H9 (cell line): Measurements from ENCODE around the gene PGAP6. TPM values are rescaled to one million over a fixed set of nuclear protein-coding genes. Genes with fewer than 3 reads are reported as not detected.
"Not testable (repeated sequence)": the region's sequence is repeated elsewhere in the genome, so short reads cannot be mapped to it uniquely, and the experiment has no call there.

Experiments used
- DNase-seq: peaks from one replicate; pipeline ENCODE4 v3.0.0-alpha.2; 2017
- H2AFZ ChIP-seq: one replicate; pipeline ENCODE4 v1.6.1; 2013; ENCODE audit warnings: mild to moderate bottlenecking, low read length, control low read depth, moderate library complexity
- H2AK5ac ChIP-seq: 2 replicates; pipeline ENCODE4 v1.6.1; 2013; ENCODE audit warnings: low read length, control low read depth, mixed read lengths; ENCODE audit not compliant: insufficient read length
- H2BK120ac ChIP-seq: one replicate; pipeline ENCODE4 v1.6.1; 2013; ENCODE audit warnings: low read depth, mild to moderate bottlenecking, low read length, control low read depth, inconsistent platforms; ENCODE audit not compliant: poor library complexity, severe bottlenecking
- H2BK12ac ChIP-seq: 2 replicates; pipeline ENCODE4 v1.6.1; 2013; ENCODE audit warnings: low read length, control low read depth, mixed read lengths, low read depth; ENCODE audit not compliant: insufficient read length
- H2BK15ac ChIP-seq: 2 replicates; pipeline ENCODE4 v1.6.1; 2013; ENCODE audit warnings: low read depth, low read length, control low read depth
- H2BK20ac ChIP-seq: one replicate; pipeline ENCODE4 v1.6.1; 2013; ENCODE audit warnings: low read depth, mild to moderate bottlenecking, low read length, control low read depth, inconsistent platforms; ENCODE audit not compliant: poor library complexity, severe bottlenecking
- H2BK5ac ChIP-seq: 2 replicates; pipeline ENCODE4 v1.6.1; 2013; ENCODE audit warnings: low read length, control low read depth, mixed read lengths; ENCODE audit not compliant: insufficient read length
- H3K14ac ChIP-seq: 2 replicates; pipeline ENCODE4 v1.6.1; 2013; ENCODE audit warnings: low read length, control low read depth; ENCODE audit not compliant: insufficient read depth
- H3K18ac ChIP-seq: 2 replicates; pipeline ENCODE4 v1.6.1; 2013; ENCODE audit warnings: low read depth, mild to moderate bottlenecking, mixed read lengths, low read length, control low read depth; ENCODE audit not compliant: insufficient read length
- H3K23ac ChIP-seq: 2 replicates; pipeline ENCODE4 v1.6.1; 2013; ENCODE audit warnings: low read length, control low read depth, mixed read lengths, low read depth; ENCODE audit not compliant: insufficient read length
- H3K23me2 ChIP-seq: 2 replicates; pipeline ENCODE4 v1.6.1; 2013; ENCODE audit warnings: low read depth, mild to moderate bottlenecking, mixed read lengths, low read length, control low read depth; ENCODE audit not compliant: insufficient read length, poor library complexity, severe bottlenecking
- H3K27ac ChIP-seq: 2 replicates; pipeline ENCODE4 v1.5.1; 2013; ENCODE audit warnings: low read length, control low read depth, mixed read lengths, low read depth; ENCODE audit not compliant: insufficient read length
- H3K27me3 ChIP-seq: 2 replicates; pipeline ENCODE4 v1.6.1; 2013; ENCODE audit warnings: low read length, control low read depth, inconsistent platforms; ENCODE audit not compliant: insufficient read depth
- H3K4ac ChIP-seq: 2 replicates; pipeline ENCODE4 v1.6.1; 2013; ENCODE audit warnings: low read depth, mild to moderate bottlenecking, control low read depth, inconsistent platforms, low read length, moderate library complexity
- H3K4me1 ChIP-seq: 2 replicates; pipeline ENCODE4 v1.6.1; 2013; ENCODE audit warnings: low read length, control low read depth, inconsistent platforms; ENCODE audit not compliant: insufficient read depth
- H3K4me2 ChIP-seq: 2 replicates; pipeline ENCODE4 v1.6.1; 2013; ENCODE audit warnings: low read length, control low read depth, mixed read lengths; ENCODE audit not compliant: insufficient read length, insufficient read depth
- H3K56ac ChIP-seq: 2 replicates; pipeline ENCODE4 v1.6.1; 2013; ENCODE audit warnings: low read depth, mild to moderate bottlenecking, mixed read lengths, low read length, control low read depth; ENCODE audit not compliant: insufficient read length
- H3K79me1 ChIP-seq: 2 replicates; pipeline ENCODE4 v1.6.1; 2013; ENCODE audit warnings: low read depth, mild to moderate bottlenecking, moderate library complexity, low read length, control low read depth, inconsistent platforms; ENCODE audit not compliant: insufficient read depth, poor library complexity, severe bottlenecking
- H3K79me2 ChIP-seq: 2 replicates; pipeline ENCODE4 v1.6.1; 2013; ENCODE audit warnings: low read length, control low read depth, inconsistent platforms; ENCODE audit not compliant: insufficient read depth
- H3K9ac ChIP-seq: 2 replicates; pipeline ENCODE4 v1.6.1; 2013; ENCODE audit warnings: low read length, control low read depth, mixed read lengths; ENCODE audit not compliant: insufficient read length; ENCODE audit errors: extremely low read depth
- H3K9me3 ChIP-seq: one replicate; pipeline ENCODE4 v1.6.1; 2013; ENCODE audit warnings: low read depth, low read length, inconsistent platforms; ENCODE audit not compliant: control insufficient read depth
- H3T11ph ChIP-seq: one replicate; pipeline ENCODE4 v1.6.1; 2013; ENCODE audit warnings: mild to moderate bottlenecking, low read length, control low read depth, inconsistent platforms
- H4K20me1 ChIP-seq: one replicate; pipeline ENCODE4 v1.6.1; 2013; ENCODE audit not compliant: control insufficient read depth, insufficient read length, insufficient read depth
- H4K5ac ChIP-seq: 2 replicates; pipeline ENCODE4 v1.6.1; 2013; ENCODE audit warnings: low read depth, mild to moderate bottlenecking, mixed read lengths, low read length, control low read depth; ENCODE audit not compliant: insufficient read length
- H4K8ac ChIP-seq: replicated peaks from 2 replicates; pipeline ENCODE4 v1.6.1; 2013; ENCODE audit warnings: low read length, control low read depth, mixed read lengths, low read depth; ENCODE audit not compliant: insufficient read length
- H4K91ac ChIP-seq: 2 replicates; pipeline ENCODE4 v1.6.1; 2013; ENCODE audit warnings: low read depth, mild to moderate bottlenecking, moderate library complexity, mixed read lengths, low read length, control low read depth; ENCODE audit not compliant: insufficient read length
- H3K27ac Mint-ChIP-seq, 3 experiments: 2 replicates in 2 of 3; 3 replicates in 1 of 3; pipeline ENCODE4 v1.8.0; 2020 to 2021; ENCODE audit warnings: mixed read lengths in 3 of 3, mild to moderate bottlenecking in 1 of 3, moderate library complexity in 1 of 3
- H3K27me3 Mint-ChIP-seq: 2 replicates; pipeline ENCODE4 v1.8.0; 2021; ENCODE audit warnings: low read depth, mild to moderate bottlenecking, moderate library complexity, mixed read lengths
- H3K36me3 Mint-ChIP-seq, 3 experiments: 2 replicates in 2 of 3; 3 replicates in 1 of 3; pipeline ENCODE4 v1.8.0; 2020 to 2021; ENCODE audit warnings: low read depth in 3 of 3, mixed read lengths in 3 of 3; ENCODE audit not compliant: insufficient read depth in 1 of 3
- H3K4me1 Mint-ChIP-seq, 2 experiments: 2 replicates each; pipeline ENCODE4 v1.8.0; 2020; ENCODE audit warnings: mixed read lengths in 2 of 2
- H3K4me3 Mint-ChIP-seq, 2 experiments: 2 replicates in 1 of 2; 3 replicates in 1 of 2; pipeline ENCODE4 v1.8.0; 2020 to 2021; ENCODE audit warnings: mild to moderate bottlenecking in 2 of 2, mixed read lengths in 2 of 2, moderate library complexity in 1 of 2
- H3K9me3 Mint-ChIP-seq, 2 experiments: 2 replicates in 1 of 2; 3 replicates in 1 of 2; pipeline ENCODE4 v1.8.0; 2020; ENCODE audit warnings: mild to moderate bottlenecking in 2 of 2, mixed read lengths in 2 of 2, moderate library complexity in 1 of 2
- WGBS: extraction: QIAGEN DNeasy Blood & Tissue Kit; methylation state at CpG from one replicate; pipeline ENCODE4 v1.1.7; 2013; ENCODE audit warnings: missing lambda C conversion rate, low lambda C conversion rate, mixed read lengths; ENCODE audit not compliant: insufficient read length; ENCODE audit errors: extremely low coverage; 5-methylcytosine and 5-hydroxymethylcytosine counted together
- total RNA-seq: library from RNA; stranded (reverse); gene quantifications from 2 replicates; pipeline ENCODE4 v1.2.1, GENCODE V29; 2021
- TF ChIP-seq, protein P1 (sequence below): fragments of 200-600 bp; sonication (generic); conservative IDR thresholded peaks from 3 replicates; pipeline ENCODE4 v1.8.0; 2021; ENCODE audit warnings: antibody characterized with exemption, mild to moderate bottlenecking

PGAP6 gene
- total RNA-seq, 1 experiment from 2014 or later: 111 TPM

DNA sequence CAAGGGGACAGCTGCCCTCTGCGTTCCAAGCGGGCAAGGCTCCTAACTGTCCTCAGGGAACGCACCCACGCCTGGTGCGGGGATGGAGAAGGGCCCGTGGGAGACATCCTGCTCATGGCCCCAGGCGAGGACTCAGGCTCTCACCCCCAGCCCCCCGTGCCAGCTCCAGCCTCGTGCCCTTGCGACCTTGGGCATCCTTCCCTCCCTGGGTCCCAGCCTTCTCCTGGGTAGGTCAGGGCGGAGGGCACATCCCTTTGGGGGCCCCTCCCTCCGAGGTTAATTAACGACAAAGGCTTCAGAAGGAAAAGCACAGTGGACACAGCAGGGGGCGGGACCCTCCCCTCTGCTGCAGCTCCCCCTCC, 3.0 kb downstream of the PGAP6 start:
- peak overlapping the region; percentile 44 to 81; a peak in 3 of 5 replicates for H3K4me3 Mint-ChIP-seq
- H2BK12ac ChIP-seq: no peak overlapping the region

GRCh38 chr16:378113-378820, 3.5 kb downstream of the PGAP6 start:
- H2BK5ac ChIP-seq, H2BK12ac ChIP-seq, H3K27ac Mint-ChIP-seq, H3K18ac ChIP-seq, H3K79me1 ChIP-seq, H3K23me2 ChIP-seq, H2BK15ac ChIP-seq, H3K27me3 Mint-ChIP-seq, H4K8ac ChIP-seq, H4K91ac ChIP-seq, H3K56ac ChIP-seq, H3K23ac ChIP-seq, H2BK20ac ChIP-seq, H3K9ac ChIP-seq, H3K4me1 ChIP-seq, H3K4ac ChIP-seq, H3K14ac ChIP-seq, H2AFZ ChIP-seq, H4K5ac ChIP-seq, H3K9me3 Mint-ChIP-seq, H3K4me3 Mint-ChIP-seq, H3K4me2 ChIP-seq, H3K27ac ChIP-seq, DNase-seq, H3K79me2 ChIP-seq, H2BK120ac ChIP-seq, H3K27me3 ChIP-seq, H3T11ph ChIP-seq, H2AK5ac ChIP-seq, H4K20me1 ChIP-seq, H3K9me3 ChIP-seq: not testable (repeated sequence)
- WGBS: no CpG with 5 or more reads among the region's 36 CpGs
- Mint-ChIP-seq H3K36me3 (peaks cover 4 to 34% (median 15%) of the 10 kb centered on the region in 3 experiments), H3K4me1 (peaks cover 9 to 30% of the 10 kb centered on the region in 2 experiments)

More for the DNA sequence above, 3.0 kb downstream of the PGAP6 start:
- Histone ChIP-seq H2BK120ac (no peak overlapping the region), H3K4me1 (no peaks in the 10 kb centered on the region), H2AK5ac (no peak overlapping the region), H3K4ac (no peak overlapping the region), H4K20me1 (no peaks in the 10 kb centered on the region), H3K23me2 (peaks cover 9% of the 10 kb centered on the region), H3K27me3 (no peaks in the 10 kb centered on the region), H2AFZ (no peak overlapping the region), H3K14ac (no peak overlapping the region), H3K56ac (no peak overlapping the region), H2BK5ac (no peak overlapping the region), H4K91ac (no peak overlapping the region), H3K4me2 (no peak overlapping the region), H3T11ph (no peak overlapping the region), H3K9me3 (no peaks in the 10 kb centered on the region), H3K23ac (no peak overlapping the region), H3K9ac (no peak overlapping the region), H3K27ac (no peak overlapping the region), H4K5ac (no peak overlapping the region), H4K8ac (no peak overlapping the region), H2BK15ac (no peak overlapping the region), H2BK20ac (no peak overlapping the region), H3K79me2 (no peaks in the 10 kb centered on the region; the same call in 1 of the 2 replicates), H3K18ac (no peak overlapping the region), H3K79me1 (no peaks in the 10 kb centered on the region)
- WGBS: no CpG with 5 or more reads among the region's 14 CpGs
- TF ChIP-seq, protein P1, sequence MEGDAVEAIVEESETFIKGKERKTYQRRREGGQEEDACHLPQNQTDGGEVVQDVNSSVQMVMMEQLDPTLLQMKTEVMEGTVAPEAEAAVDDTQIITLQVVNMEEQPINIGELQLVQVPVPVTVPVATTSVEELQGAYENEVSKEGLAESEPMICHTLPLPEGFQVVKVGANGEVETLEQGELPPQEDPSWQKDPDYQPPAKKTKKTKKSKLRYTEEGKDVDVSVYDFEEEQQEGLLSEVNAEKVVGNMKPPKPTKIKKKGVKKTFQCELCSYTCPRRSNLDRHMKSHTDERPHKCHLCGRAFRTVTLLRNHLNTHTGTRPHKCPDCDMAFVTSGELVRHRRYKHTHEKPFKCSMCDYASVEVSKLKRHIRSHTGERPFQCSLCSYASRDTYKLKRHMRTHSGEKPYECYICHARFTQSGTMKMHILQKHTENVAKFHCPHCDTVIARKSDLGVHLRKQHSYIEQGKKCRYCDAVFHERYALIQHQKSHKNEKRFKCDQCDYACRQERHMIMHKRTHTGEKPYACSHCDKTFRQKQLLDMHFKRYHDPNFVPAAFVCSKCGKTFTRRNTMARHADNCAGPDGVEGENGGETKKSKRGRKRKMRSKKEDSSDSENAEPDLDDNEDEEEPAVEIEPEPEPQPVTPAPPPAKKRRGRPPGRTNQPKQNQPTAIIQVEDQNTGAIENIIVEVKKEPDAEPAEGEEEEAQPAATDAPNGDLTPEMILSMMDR: no peak
- peak overlapping the region in 1 of 3 experiments; percentile 48; a peak in 1 of 7 replicates for H3K27ac Mint-ChIP-seq
- DNase-seq: no peak
- H3K27me3 Mint-ChIP-seq: peaks cover 3% of the 10 kb centered on the region; the same call in 1 of the 2 replicates
- peaks cover 14 to 35% of the 10 kb centered on the region in 2 experiments for H3K4me1 Mint-ChIP-seq
- H3K9me3 Mint-ChIP-seq: no peaks in the 10 kb centered on the region
- peaks cover 0 to 29% (median 10%) of the 10 kb centered on the region in 3 experiments; a peak in 6 of 7 replicates for H3K36me3 Mint-ChIP-seq
